Amygdala (tissue), 56 donors: ENCODE data around the gene ATF7IP.
A peak's percentile ranks its signal among the peaks of the same experiment; 100 is the strongest.
"Not testable (repeated sequence)": the region's sequence is repeated elsewhere in the genome, so short reads cannot be mapped to it uniquely, and the experiment has no call there.

Experiments
- DNase-seq, 56 donors: peaks; one replicate each; lab custom pipeline; 2025; lab: John Stamatoyannopoulos, UW

The ATF7IP gene

GRCh38 chr12:14365294-14366208 is at the start of gene ATF7IP:
ATF7IP (plus strand) TSS chr12:14365682; CDS start chr12:14423916, 58,234 bp downstream.
- peak; percentile 41 to 97 (median 89) for DNase-seq

DNA sequence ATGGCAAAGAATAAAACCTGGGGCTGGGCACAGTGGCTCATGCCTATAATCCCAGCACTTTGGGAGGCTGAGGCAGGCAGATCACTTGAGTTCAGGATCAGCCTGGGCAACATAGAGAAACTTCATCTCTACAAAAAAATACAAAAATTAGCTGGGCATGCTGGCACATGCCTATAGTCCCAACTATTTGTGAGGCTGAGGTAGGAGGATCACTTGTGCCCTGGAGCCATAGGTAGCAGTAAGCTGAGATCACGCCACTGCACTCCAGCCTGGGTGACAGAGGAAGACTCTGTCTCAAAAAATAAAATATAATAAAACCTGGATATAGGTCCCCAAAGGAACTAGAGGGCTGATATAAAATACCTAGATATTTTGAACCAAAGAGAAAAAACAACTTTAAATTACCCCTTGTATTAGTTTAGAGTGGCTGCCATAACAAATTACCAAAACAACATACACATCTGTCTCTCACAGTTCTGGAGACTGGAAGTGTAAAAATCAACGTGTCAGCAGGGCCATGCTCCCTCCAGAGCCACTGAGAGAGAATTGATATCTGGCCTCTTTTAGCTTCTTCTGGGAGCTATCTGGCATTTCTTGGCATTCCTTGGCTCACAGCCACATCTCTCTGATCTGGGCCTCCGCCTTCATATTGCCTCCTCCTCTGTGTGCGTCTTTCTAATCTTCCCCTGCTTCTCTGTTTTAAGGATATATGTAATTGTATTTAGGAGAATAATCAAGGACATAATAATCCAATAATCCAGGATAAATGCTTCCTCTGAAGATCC is 47.9 kb upstream of the ATF7IP start:
- no peak for DNase-seq

DNA sequence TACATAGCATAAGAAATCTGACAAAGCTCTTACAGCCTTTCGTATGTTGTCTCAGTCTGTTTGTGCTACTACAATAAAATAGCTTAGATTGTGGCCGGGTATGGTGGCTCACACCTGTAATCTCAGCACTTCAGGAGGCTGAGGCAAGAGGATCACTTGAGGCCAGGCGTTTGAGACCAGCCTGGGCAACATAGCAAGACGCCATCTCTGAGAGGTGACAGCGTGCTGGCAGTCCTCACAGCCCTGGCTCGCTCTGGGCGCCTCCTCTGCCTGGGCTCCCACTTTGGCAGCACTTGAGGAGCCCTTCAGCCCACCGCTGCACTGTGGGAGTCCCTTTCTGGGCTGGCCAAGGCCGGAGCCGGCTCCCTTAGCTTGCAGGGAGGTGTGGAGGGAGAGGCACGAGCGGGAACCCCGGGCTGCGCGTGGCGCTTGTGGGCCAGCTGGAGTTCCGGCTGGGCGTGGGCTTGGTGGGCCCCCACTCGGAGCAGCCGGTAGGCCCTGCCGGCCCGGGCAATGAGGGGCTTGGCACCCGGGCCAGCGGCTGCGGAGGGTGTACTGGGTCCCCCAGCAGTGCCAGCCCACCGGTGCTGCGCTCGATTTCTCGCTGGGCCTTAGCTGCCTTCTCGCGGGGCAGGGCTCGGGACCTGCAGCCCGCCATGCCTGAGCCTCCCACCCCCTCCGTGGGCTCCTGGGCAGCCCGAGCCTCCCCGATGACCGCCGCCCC is 45.6 kb upstream of the ATF7IP start:
- not testable (repeated sequence) for DNase-seq

DNA sequence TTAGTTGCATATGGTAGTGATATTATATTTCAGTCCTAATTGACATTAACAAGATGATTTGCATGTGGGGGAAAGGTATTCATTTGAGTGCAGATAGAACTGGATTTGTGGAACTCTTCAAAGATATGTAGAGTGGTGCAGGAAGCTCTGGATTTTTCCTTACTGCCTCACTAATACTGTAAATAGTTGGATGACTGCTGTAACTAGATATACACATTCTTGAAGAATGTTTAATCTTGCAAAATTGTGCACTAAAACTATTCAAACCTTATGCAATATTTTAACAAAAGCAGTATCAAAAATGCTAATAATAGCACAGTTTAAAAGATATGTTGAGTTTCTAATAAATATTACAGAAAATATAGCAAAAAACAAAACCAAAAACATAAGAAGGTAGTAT is 43.1 kb upstream of the ATF7IP start:
- DNase-seq = no peak

DNA sequence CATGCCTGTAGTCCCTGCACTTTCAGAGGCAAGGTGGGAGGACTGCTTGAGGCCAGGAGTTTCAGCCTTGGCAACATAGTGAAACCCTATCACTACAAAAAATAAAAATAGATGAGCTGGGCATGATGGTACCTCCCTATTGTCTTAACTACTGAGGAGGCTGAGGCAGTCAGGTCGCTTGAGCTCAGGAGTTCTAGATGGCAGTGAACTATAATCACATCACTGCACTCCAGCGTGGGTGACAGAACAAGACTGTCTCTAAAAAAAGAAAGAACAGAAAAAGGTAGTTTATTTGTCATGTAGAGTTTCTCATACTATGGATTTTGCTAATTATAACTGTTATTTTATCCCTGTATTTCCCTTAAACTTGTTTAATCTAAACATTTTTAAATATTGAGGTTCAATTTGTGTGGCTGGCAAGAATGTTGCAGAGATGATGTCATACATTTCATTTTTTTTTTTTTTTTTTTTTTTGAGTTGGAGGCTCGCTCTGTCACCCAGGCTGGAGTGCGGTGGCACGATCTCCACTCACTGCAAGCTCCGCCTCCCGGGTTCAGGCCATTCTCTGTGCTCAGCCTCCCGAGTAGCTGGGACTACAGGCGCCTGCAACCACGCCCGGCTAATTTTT is 39.7 kb upstream of the ATF7IP start:
- no peak for DNase-seq

DNA sequence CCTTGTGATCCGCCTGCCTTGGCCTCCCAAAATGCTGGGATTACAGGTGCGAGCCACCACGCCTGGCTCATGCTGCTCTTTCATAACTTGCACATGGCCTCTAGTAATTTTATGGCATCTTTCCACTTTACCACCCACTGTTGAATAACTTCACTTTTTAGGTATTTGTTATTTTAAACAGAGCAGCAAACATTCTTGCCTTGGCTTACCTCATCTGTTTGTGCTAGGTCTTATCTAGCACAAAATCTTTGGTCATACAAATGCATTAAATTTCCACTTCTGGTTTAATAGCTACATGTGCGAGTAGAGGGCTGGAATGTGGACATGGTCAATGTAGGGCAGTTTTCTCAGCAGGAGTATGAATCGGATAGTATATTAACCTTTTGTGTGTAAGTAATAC is 38.8 kb upstream of the ATF7IP start:
- no peak for DNase-seq

GRCh38 chr12:14327711-14328110 is 37.8 kb upstream of the ATF7IP start:
- no peak for DNase-seq

DNA sequence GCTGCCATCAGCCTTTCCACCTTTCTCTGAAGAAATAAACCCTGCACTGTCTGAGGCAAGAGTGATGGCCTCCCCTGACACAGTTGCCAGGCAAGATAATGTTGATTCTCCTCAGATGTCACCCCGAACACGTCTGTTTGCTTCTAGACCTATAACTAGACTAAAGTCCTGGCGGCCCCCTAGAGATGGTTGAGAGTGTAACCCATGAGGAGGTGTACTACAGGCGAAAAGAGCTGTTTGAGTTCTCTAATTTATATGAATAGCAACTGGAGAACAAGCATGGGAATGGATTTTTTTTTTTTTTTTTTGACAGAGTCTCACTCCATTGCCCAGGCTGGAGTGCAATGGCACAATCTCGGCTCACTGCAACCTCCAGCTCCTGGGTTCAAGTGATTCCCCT is 33.0 kb upstream of the ATF7IP start:
- DNase-seq = no peak

DNA sequence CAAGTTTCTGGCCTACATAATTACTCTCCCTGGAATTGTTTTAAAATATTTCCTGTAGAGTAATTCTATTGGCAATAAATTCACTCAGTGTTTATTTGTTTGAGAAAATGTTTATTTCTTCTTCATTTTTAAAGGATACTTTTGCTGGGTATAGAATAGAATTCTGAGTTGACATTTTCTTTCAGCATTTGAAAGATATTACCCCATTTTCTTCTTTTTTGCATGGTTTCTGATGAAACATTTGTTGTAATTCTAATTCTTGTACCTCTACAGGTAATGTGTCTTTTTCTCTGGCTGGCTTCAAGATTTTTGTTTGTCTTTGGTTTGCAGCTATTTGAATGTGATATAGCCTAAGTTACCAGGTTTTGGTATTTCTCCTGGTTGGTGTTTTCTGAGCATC is 25.1 kb upstream of the ATF7IP start:
- DNase-seq = no peak

- not testable (repeated sequence) for DNase-seq
Measured at GRCh38 chr12:14351524-14351923, 14.0 kb upstream of the ATF7IP start.

DNA sequence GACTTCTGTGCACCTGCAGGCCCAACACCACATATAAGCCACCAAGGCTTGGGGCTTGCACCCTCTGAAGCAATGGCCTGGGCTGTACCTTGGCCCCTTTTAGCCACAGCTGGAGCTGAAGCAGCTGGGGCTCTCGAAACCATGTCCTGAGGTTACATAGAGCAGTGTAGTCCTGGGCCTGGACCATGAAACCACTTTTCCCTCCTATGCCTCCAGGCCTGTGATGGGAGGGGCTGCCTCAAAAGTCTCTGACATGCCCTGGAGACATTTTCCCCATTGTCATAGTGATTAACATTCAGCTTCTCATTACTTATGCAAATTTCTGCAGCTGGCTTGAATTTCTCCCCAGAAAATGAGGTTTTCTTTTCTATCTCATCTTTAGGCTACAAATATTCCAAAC is 13.4 kb upstream of the ATF7IP start:
- not testable (repeated sequence) for DNase-seq

DNA sequence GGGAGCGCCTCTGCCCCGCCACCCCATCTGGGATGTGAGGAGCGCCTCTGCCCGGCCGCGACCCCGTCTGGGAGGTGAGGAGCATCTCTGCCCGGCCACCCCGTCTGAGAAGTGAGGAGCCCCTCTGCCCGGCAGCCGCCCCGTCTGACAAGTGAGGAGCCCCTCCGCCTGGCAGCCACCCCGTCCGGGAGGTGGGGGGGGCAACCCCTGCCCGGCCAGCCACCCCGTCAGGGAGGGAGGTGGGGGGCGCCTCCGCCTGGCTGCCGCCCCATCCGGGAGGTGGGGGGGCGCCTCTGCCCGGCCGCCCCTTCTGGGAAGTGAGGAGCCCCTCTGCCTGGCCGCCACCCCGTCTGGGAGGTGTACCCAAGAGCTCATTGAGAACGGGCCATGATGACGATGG is 10.8 kb upstream of the ATF7IP start:
- DNase-seq = not testable (repeated sequence)

GRCh38 chr12:14356147-14356546 is 9.3 kb upstream of the ATF7IP start:
- DNase-seq = no peak

- DNase-seq = no peak
Measured at GRCh38 chr12:14357486-14357885, 8.0 kb upstream of the ATF7IP start.

- no peak for DNase-seq
Measured at GRCh38 chr12:14362352-14362751, 3.1 kb upstream of the ATF7IP start.

- DNase-seq = no peak
Measured at GRCh38 chr12:14364583-14365271, 755 bp upstream of the ATF7IP start.

- no peak for DNase-seq
Measured at GRCh38 chr12:14366209-14367039, 942 bp downstream of the ATF7IP start.

- DNase-seq = no peak
Measured at GRCh38 chr12:14367040-14367661, 1.7 kb downstream of the ATF7IP start.
